SU-DHL-6 (cell line): ENCODE data around the gene AHI1.

Experiments
- H2AFZ ChIP-seq: fragments of 200-600 bp; sonication (generic); 2 replicates; pipeline ENCODE4 v1.6.1; 2014; ENCODE audit warnings: low read depth, mild to moderate bottlenecking, moderate library complexity, mixed read lengths, antibody characterized with exemption, low read length; ENCODE audit not compliant: severe bottlenecking
- H3F3A ChIP-seq: fragments of 200-600 bp; shearing (Covaris generic); 2 replicates; pipeline ENCODE4 v1.6.0; 2016; ENCODE audit warnings: antibody characterized with exemption, mild to moderate bottlenecking; ENCODE audit not compliant: insufficient read depth
- H3K27ac ChIP-seq: fragments of 200-600 bp; sonication (generic); 2 replicates; pipeline ENCODE4 v1.5.1; 2016; ENCODE audit warnings: low read depth, mild to moderate bottlenecking, low read length, moderate library complexity, mixed read lengths
- H3K27me3 ChIP-seq: fragments of 200-600 bp; sonication (generic), shearing (Covaris generic); 2 replicates; pipeline ENCODE4 v1.6.0; 2014; ENCODE audit warnings: mild to moderate bottlenecking, low read length
- H3K36me3 ChIP-seq: fragments of 200-600 bp; sonication (generic); 2 replicates; pipeline ENCODE4 v1.6.1; 2014; ENCODE audit warnings: mild to moderate bottlenecking, low read length, mixed read lengths
- H3K4me2 ChIP-seq: fragments of 300-600, 200-600 bp; shearing (Covaris generic), sonication (generic); 2 replicates; pipeline ENCODE4 v1.6.0; 2014; ENCODE audit warnings: low read length, low read depth, mild to moderate bottlenecking; ENCODE audit not compliant: poor library complexity, severe bottlenecking
- H3K4me3 ChIP-seq: fragments of 200-600 bp; sonication (generic); 2 replicates; pipeline ENCODE4 v1.5.1; 2014; ENCODE audit warnings: antibody characterized with exemption, low read length, mild to moderate bottlenecking, mixed read lengths; ENCODE audit not compliant: insufficient read depth, poor library complexity, severe bottlenecking
- H3K79me2 ChIP-seq: fragments of 200-600 bp; sonication (generic); 2 replicates; pipeline ENCODE4 v1.6.1; 2014; ENCODE audit warnings: mild to moderate bottlenecking, low read length, moderate library complexity; ENCODE audit not compliant: insufficient read depth
- H3K9ac ChIP-seq: fragments of 200-600 bp; sonication (generic); 2 replicates; pipeline ENCODE4 v1.7.0; 2014; ENCODE audit warnings: mild to moderate bottlenecking, low read length
- H3K9me2 ChIP-seq: fragments of 200-600 bp; sonication (generic); replicated peaks from 2 replicates; pipeline ENCODE4 v1.6.1; 2014; ENCODE audit warnings: low read length; ENCODE audit not compliant: insufficient read depth
- H3K9me3 ChIP-seq: fragments of 200-600 bp; sonication (generic); 2 replicates; pipeline ENCODE4 v1.6.1; 2014; ENCODE audit warnings: low read length, mixed read lengths; ENCODE audit not compliant: insufficient read depth
- H4K20me1 ChIP-seq: fragments of 200-600 bp; sonication (generic); 2 replicates; pipeline ENCODE4 v1.6.1; 2014; ENCODE audit warnings: low read depth, mild to moderate bottlenecking, antibody characterized with exemption, low read length, moderate library complexity, mixed read lengths
- CTCF ChIP-seq: fragments of 200-600 bp; sonication (generic); IDR thresholded peaks from one replicate; pipeline ENCODE4 v1.5.1; 2017; ENCODE audit warnings: antibody characterized with exemption, mild to moderate bottlenecking, low read length, moderate library complexity; ENCODE audit not compliant: insufficient read depth, poor library complexity, severe bottlenecking
- EZH2phosphoT487 ChIP-seq: fragments of 200-600 bp; sonication (generic), shearing (Covaris generic); conservative IDR thresholded peaks from 2 replicates; pipeline ENCODE4 v1.6.1; 2018; ENCODE audit warnings: mild to moderate bottlenecking, antibody characterized with exemption, low read length, moderate library complexity, mixed read lengths

AHI1 gene

GRCh38 chr6:135351635-135352034, 145.9 kb downstream of the AHI1 start:
- Histone ChIP-seq H2AFZ (no peak overlapping the region), H3K36me3 (no peaks in the 10 kb centered on the region), H3K27ac (no peak overlapping the region), H4K20me1 (no peaks in the 10 kb centered on the region), H3F3A (no peaks in the 10 kb centered on the region), H3K27me3 (no peaks in the 10 kb centered on the region), H3K9me3 (no peaks in the 10 kb centered on the region), H3K79me2 (no peaks in the 10 kb centered on the region), H3K4me3 (no peak overlapping the region), H3K9ac (no peak overlapping the region), H3K4me2 (no peak overlapping the region), H3K9me2 (no peaks in the 10 kb centered on the region)
- no peak for TF ChIP-seq CTCF
- TF ChIP-seq EZH2phosphoT487: no peak

- no peaks in the 10 kb centered on the region for H3K27me3 ChIP-seq
- H3K36me3 ChIP-seq: no peaks in the 10 kb centered on the region
- H3K4me3 ChIP-seq: no peak overlapping the region
- H3K9me3 ChIP-seq: no peaks in the 10 kb centered on the region
- TF ChIP-seq EZH2phosphoT487 (no peak), CTCF (no peak)
- no peaks in the 10 kb centered on the region for H3K9me2 ChIP-seq
- H3K4me2 ChIP-seq: no peak overlapping the region
- no peaks in the 10 kb centered on the region for H4K20me1 ChIP-seq
- H3F3A ChIP-seq: no peaks in the 10 kb centered on the region
- H2AFZ ChIP-seq: no peak overlapping the region
- H3K9ac ChIP-seq: no peak overlapping the region
- H3K27ac ChIP-seq: no peak overlapping the region
- H3K79me2 ChIP-seq: no peaks in the 10 kb centered on the region
These were observed 149.7 kb downstream of the AHI1 start for GRCh38 chr6:135347887-135348286.

GRCh38 chr6:135346747-135347146, 150.8 kb downstream of the AHI1 start:
- Histone ChIP-seq H3K9ac (no peak overlapping the region), H3K27me3 (no peaks in the 10 kb centered on the region), H3K27ac (no peak overlapping the region), H3K4me2 (no peak overlapping the region), H3K36me3 (no peaks in the 10 kb centered on the region), H3F3A (no peaks in the 10 kb centered on the region), H4K20me1 (no peaks in the 10 kb centered on the region), H3K9me3 (no peaks in the 10 kb centered on the region), H3K9me2 (no peaks in the 10 kb centered on the region), H2AFZ (no peak overlapping the region), H3K4me3 (no peak overlapping the region), H3K79me2 (no peaks in the 10 kb centered on the region)
- no peak for TF ChIP-seq EZH2phosphoT487
- TF ChIP-seq CTCF: no peak
